ENCODE measurements around the gene PCYT1B. TPM values are rescaled to one million over a fixed set of nuclear protein-coding genes. Genes with fewer than 3 reads are reported as not detected.

The PCYT1B gene
- total and polyA plus RNA-seq, 2 of the 13 experiments (the other 11 are each of a cell fraction or from before 2014, with no cell fraction given) = 6.1 to 9.2 TPM

- DNase-seq (ENCODE audit: low spot score) (no peak), FAIRE-seq (no peak), ATAC-seq (no peak)
- Histone ChIP-seq H3K36me3 (replicated peaks in 1 of 2; ENCODE audit: control insufficient read depth in 1 of 2, insufficient read depth in 2 of 2, low read length in 2 of 2) (no peaks in the 10 kb centered on the region; a peak in 1 of 5 replicates), H2AFZ (ENCODE audit: low read length) (no peak overlapping the region), H3K4me1 (ENCODE audit: insufficient read depth, low read length) (no peaks in the 10 kb centered on the region), H3K79me2 (ENCODE audit: insufficient read depth, low read length) (no peaks in the 10 kb centered on the region), H4K20me1 (ENCODE audit: insufficient read depth, low read length) (no peaks in the 10 kb centered on the region), H3K9me3 (ENCODE audit: low read length) (no peaks in the 10 kb centered on the region), H3K9ac (ENCODE audit: insufficient read depth, low read depth, low read length) (no peak overlapping the region), H3K4me3 (replicated peaks in 1 of 3; ENCODE audit: insufficient read depth in 1 of 3, low read depth in 2 of 3, low read length in 3 of 3) (no peak overlapping the region), H3K4me2 (ENCODE audit: low read depth, low read length) (no peak overlapping the region), H3K27ac (ENCODE audit: extremely low read length, insufficient read depth, low read length) (no peak overlapping the region), H3K27me3 (ENCODE audit: control insufficient read depth in 1 of 2, insufficient read depth in 2 of 2, low read length in 2 of 2) (no peaks in the 10 kb centered on the region)
- POLR2A ChIA-PET = no interaction called here
- intact Hi-C loops (cut with micrococcal nuclease; ENCODE audit: unreplicated experiment) (no loop called here), in situ Hi-C loops (cut with HindIII; ENCODE audit: extremely low pct_ligation_motif_present, low pct_unique_long_range_greater_than_20kb) (no loop called here)
- TF ChIP-seq ZNF652 (CRISPR knock-in tag; IDR thresholded peaks at IDR 0.05; ENCODE audit: borderline replicate concordance, low read depth) = no peak
- no peak for TF ChIP-seq MIER2 (CRISPR knock-in tag; IDR thresholded peaks at IDR 0.05)
- no peak for TF ChIP-seq PRMT3 (CRISPR knock-in tag; IDR thresholded peaks at IDR 0.05; ENCODE audit: borderline replicate concordance, low read depth)
- no peak for TF ChIP-seq IKZF1 (IDR thresholded peaks at IDR 0.05)
- no peak for TF ChIP-seq ZNF703 (CRISPR knock-in tag; IDR thresholded peaks at IDR 0.05; ENCODE audit: borderline replicate concordance)
- TF ChIP-seq RBM39 (IDR thresholded peaks at IDR 0.05; ENCODE audit: low read depth, low read length, poor library complexity, severe bottlenecking) = no peak
- no peak for TF ChIP-seq FOXP4 (CRISPR knock-in tag; IDR thresholded peaks at IDR 0.05)
- TF ChIP-seq ZNF660 (CRISPR knock-in tag; IDR thresholded peaks at IDR 0.05; ENCODE audit: borderline replicate concordance, low read depth) = no peak
- TF ChIP-seq ZKSCAN1 (IDR thresholded peaks at IDR 0.05; ENCODE audit: low read length) = no peak
- no peak for TF ChIP-seq ZNF207 (IDR thresholded peaks at IDR 0.05; ENCODE audit: borderline replicate concordance)
- 75% methylated on average over 2 of the region's 4 CpGs for WGBS (ENCODE audit: low lambda C conversion rate)
- BruUV-seq (replicated peaks) = no TSS peak
- CTCF ChIA-PET (ENCODE audit: low intra/inter-chr PET ratio, low total read pairs) = no interaction called here
Measured at GRCh38 chrX:24594501-24594900, 52.6 kb downstream of the PCYT1B start.

Measured in HepG2 (cell line).